IPS-NIHi7 (cell line): ENCODE results near the gene GUK1.
A peak's percentile ranks its signal among the peaks of the same experiment; 100 is the strongest.

Experiments
- DNase-seq: peaks from one replicate; pipeline ENCODE4 v3.0.0; 2012; ENCODE audit warnings: mixed read lengths; ENCODE audit errors: extremely low spot score

GUK1 gene

GRCh38 chr1:228163007-228163753, 23.1 kb downstream of the GUK1 start:
- no peak for DNase-seq

DNA sequence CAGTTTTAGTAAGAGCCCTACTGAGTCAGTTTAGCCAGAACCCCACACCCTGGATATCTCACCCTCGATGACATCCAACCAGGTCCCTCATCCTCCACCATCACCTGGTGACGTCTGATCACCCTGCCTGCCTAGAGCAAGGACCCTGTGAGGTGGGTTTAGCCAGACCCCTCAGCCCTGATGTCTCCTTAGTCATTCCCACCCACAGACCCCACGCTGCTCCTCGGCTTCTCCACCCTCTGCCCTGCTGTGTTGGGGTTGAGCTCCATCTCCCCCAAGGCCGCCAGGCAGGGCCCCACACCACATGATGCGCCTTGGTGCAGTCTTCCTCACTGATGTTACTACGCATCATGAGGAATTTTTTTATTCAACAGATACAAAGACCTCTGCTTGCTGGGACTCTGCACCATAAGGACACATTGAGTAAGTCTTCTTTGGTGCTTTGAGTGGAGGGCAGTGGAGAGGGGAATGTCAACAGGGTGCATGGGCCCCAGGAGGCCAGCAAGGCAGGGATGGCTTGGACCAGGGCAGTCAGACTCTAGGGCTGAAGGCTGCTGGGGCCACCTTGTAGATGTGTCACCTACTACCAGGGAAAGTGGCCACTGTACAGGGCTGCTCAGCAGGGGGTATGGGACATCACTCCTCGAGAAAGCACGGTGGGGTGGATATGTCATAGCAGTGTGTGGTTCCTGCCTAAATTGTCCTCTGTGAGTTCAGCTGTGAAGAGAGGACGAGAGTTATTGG, 23.9 kb downstream of the GUK1 start:
- no peak for DNase-seq

DNA sequence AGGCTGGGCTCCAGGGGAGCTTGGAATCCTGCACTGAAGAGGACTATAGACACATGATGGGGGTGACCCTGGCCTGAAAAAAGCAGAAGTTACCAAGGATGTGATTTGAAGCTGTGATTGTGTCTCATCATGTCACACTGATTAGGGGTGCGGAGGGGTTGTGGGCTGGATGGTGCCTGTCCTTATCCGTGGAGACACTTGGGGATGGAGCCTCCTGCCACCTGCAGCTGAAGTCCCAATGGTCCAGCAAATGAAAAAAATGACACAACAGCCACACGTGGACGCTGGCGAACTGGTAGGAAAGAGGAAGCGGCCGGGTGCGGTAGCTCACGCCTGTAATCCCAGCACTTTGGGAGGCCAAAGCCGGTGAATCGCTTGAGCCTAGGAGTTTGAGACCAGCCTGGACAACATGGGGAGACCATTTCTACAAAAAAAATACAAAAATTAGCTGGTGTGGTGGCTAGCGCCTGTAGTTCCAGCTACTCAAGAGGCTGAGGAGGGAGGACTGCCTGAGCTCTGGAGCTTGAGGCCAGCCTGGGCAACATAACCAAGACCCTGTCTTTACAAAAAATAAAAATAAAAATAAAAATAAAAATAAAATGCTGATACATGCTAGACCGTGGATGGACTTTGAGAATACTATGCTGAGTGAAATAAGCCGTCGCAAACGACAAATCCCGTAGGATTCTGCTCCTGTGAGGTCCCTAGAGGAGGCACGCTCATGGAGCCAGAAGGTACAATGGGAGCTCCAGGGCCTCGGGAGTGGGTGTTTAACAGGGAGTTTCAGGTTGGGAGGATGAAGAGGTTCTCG, 24.7 kb downstream of the GUK1 start:
- DNase-seq: no peak

DNA sequence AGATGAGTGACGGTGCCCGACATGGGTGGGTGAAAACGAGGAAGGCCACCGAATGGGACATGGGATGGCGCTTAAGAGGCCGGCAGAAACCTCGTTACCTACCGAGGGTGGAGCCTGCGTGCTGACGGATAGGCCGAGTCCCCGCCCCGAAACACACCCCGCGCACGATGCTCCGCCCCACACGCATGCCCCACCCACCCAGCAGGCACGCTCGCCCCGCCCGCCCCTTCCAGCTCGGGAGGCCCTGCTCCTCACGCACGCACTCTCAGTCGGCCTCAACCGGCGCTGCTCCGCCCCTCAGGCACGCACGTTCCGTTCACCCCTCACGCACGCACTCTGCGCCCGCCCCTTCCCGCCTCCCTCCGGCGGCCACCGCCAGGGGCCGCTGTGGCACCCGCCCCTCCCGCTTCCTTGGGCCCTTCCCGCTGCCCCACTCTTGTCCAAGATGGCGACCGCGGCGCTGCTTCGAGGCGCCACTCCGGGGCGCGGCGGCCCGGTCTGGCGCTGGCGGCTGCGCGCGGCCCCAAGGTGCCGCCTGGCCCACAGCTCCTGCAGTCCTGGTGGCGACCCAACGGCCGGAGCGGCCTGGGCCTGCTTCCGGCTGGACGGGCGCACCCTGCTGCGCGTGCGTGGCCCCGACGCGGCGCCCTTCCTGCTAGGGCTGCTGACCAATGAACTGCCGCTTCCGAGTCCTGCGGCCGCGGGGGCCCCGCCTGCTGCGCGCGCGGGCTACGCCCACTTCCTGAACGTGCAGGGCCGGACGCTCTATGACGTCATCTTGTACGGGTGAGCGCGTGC, 25.5 kb downstream of the GUK1 start, which contains the start of gene IBA57:
Gene IBA57, plus strand, starts transcription at position 433 of the 798 bp plus-strand sequence. Its CDS starts 13 bp downstream, at position 446.
- DNase-seq: peak; percentile 98

DNA sequence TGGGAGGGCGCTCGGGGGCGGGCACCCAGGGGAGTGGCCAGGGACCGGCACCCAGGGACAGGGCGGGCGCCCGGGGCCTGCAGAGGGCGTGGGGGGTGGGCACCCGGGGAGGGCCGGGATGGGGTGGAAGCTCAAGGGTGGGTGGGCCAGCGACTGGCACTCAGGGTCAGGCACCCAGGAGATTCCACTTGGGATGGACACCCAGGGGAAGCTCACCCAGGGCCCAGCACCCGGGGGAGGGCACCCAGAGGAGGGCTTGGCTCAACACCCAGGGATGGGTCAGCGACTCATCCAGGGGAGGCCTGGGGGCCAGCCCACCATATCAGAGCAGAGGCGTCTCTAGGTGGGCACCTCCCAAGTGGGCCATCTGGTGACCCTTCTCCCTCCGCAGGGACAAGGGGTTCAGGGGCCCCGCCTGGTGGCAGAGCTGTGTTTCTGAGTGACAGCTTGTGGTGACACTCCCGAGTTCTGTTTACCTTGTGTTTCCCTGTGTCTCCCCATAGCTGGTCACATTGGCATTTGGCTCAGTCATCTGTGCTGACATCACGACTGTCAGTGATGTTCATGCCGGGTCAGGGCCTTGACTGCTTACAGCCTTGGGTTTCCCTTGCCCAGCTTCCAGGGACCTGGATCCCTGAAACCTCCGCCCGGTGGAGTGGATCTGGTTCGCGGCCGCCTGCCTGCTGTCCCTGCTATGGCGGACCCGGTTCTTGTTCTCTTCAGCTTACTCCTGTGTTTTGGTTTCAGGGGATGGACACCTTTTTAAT, 26.3 kb downstream of the GUK1 start:
- DNase-seq: peak; percentile 57

DNA sequence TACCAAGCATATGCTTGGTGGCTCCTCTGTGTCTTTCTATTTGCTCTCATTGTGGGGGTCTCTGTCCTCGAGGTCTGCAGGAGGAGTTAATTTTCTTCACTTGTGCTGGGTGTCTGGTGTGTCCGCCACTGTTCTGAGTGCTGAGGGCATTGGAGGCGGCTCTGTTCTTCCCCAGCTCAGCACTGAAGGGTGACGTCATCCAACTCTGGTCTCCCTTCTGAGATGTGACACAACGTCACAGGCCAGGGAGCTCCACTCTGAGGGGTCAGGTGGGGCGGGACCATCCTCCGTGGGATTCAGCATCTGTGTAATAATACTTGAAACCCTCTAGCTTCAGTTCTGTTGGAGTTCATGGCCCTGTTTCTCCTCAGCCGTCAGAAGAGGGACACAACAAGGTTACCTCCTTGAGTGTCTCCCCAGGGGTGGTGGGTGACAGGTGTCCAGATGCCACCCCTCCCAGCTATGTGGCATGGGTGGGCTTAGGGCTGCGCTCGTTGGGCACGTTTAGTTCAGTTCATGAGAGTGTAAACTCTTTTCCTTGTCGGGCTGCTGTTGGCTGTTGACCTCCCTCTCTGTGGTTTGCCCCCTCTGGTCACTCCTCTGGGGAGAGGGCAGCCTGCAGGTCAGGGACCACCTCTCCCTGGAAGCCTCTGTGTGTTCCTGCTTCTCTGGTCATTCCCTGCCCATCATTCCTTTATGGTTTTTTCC, 28.6 kb downstream of the GUK1 start:
- DNase-seq: no peak

GRCh38 chr1:228169345-228169744, 29.3 kb downstream of the GUK1 start:
- DNase-seq: no peak

GRCh38 chr1:228170666-228171065, 30.6 kb downstream of the GUK1 start:
- DNase-seq: no peak

DNA sequence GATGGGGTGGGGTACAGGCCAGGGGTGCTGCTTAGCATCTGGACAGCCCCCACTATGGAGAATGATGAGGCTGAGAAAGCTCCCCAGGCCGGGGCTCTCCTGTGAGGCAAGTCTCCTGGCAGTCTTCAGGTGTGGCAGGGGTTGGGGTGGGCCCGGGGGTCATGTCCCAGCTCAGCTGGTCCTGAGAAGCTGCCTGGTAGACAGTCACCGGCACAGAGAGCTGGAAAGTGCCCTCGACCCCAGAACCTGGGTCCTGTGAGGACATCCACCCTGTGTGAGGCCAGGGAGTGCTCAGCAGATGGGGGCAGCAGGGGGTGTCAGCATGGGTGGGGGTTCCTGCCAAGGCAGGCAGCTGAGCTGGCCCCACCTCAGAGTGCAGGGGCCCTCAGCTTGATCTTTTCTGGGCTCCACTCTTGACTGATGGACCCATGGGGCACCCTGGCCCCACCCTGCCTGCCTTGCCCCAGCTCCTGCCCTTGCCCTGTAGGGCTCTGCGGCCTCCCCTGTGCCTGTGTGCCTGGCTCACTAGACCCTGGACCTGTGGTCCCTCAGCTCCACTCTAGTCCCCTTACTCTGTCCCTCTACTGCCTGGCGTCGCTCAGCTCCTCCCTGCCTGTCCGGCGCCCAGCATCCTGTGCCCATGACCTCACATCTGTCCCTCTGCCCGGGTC, 31.3 kb downstream of the GUK1 start:
- no peak for DNase-seq

GRCh38 chr1:228172591-228173527, 32.8 kb downstream of the GUK1 start:
- DNase-seq: no peak

- DNase-seq: peak; percentile 66
Measured at GRCh38 chr1:228173528-228174481, 33.7 kb downstream of the GUK1 start.

GRCh38 chr1:228174482-228175315, 34.6 kb downstream of the GUK1 start:
- DNase-seq: peak; percentile 94

- DNase-seq: no peak
Measured at GRCh38 chr1:228175316-228176023, 35.4 kb downstream of the GUK1 start.

- DNase-seq: no peak
Measured at GRCh38 chr1:228176024-228176395, 35.9 kb downstream of the GUK1 start.

GRCh38 chr1:228176461-228177182, 36.5 kb downstream of the GUK1 start:
- DNase-seq: no peak
